Coronary artery (tissue), 2 donors: ENCODE measurements around the gene RAB27A.

Experiments
- DNase-seq: peaks from one replicate; pipeline ENCODE4 v3.0.0-alpha.2; 2017; ENCODE audit warnings: low spot score
- H3K27ac ChIP-seq, 2 donors: fragments of 200-600 bp; sonication (generic); one replicate each; pipeline ENCODE4 v1.5.1; 2016 to 2019
- H3K4me3 ChIP-seq: fragments of 200-600 bp; sonication (generic); 2 replicates; pipeline ENCODE4 v1.5.1; 2016; ENCODE audit warnings: mild to moderate bottlenecking, moderate library complexity
- TF ChIP-seq, protein P1 (sequence below): fragments of 200-600 bp; sonication (generic); IDR thresholded peaks from one replicate; pipeline ENCODE4 v1.5.1; 2019; ENCODE audit warnings: antibody characterized with exemption

Gene RAB27A

DNA sequence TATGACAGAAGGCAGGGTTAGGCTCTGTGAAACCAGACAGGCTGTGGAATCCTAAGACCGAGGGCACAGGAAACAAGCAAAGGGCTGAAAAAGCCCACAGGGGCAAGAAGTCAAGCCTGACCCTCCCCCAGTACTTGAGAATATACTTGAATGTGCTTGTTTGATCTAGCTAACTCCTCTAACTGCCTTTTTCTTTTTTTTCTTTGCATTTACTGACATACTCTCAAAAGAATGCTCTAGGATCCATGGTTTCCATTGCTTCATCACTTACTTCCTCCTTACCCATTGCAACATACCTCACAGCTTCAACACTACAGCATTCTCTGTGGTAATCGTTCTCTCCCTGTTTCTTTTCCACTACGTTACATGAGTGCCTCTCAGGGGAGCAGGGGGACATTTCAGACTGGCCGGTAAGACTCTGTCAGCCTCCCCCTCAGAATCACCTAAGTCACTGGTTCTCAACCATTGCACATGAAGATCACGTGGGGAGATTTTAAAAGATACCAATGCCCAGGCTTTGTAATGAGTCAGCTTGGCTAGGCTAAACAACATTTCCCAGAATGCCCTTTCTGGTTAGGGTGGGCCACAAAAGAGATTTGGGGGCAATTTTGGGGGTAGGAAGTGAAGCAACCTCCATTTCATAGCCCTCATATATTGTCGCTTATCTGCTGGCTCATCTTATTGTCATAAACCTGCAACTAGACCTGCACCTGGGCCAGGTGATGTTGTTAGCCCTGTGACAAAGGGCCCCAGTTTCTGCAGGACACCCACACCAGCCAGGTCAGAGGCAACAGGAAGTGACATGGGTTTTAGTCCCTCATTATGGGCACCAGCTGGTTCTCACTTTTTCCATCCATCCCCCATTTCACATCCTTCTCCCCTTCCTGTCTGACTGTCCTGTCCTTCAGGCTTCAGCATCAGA is 68.3 kb downstream of the RAB27A start:
- H3K4me3 ChIP-seq = no peak overlapping the region
- peak overlapping the region; percentile 30 to 75 for H3K27ac ChIP-seq
- no peak for DNase-seq
- TF ChIP-seq, protein P1, sequence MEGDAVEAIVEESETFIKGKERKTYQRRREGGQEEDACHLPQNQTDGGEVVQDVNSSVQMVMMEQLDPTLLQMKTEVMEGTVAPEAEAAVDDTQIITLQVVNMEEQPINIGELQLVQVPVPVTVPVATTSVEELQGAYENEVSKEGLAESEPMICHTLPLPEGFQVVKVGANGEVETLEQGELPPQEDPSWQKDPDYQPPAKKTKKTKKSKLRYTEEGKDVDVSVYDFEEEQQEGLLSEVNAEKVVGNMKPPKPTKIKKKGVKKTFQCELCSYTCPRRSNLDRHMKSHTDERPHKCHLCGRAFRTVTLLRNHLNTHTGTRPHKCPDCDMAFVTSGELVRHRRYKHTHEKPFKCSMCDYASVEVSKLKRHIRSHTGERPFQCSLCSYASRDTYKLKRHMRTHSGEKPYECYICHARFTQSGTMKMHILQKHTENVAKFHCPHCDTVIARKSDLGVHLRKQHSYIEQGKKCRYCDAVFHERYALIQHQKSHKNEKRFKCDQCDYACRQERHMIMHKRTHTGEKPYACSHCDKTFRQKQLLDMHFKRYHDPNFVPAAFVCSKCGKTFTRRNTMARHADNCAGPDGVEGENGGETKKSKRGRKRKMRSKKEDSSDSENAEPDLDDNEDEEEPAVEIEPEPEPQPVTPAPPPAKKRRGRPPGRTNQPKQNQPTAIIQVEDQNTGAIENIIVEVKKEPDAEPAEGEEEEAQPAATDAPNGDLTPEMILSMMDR = no peak

DNA sequence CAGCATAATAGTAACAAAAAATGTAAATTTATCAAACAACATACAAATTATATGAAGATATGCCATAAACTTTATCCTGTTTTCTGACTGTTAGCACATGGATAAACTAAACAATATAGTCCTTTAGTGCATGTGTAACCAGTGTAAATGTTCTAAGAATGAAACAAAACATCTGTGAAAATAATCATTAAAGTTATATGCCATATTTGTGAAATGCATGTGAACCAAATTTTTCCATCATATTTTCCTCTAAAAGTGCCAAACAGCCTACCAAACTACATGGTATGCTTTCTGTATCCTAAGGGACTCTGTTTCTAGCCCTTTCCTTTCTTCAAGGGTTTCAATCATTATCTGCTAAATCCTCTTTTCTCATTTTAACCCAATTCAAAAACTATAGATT is 69.0 kb downstream of the RAB27A start:
- Histone ChIP-seq H3K27ac (peak overlapping the region; percentile 30 to 75), H3K4me3 (no peak overlapping the region)
- DNase-seq = no peak
- TF ChIP-seq, protein P1 = no peak

DNA sequence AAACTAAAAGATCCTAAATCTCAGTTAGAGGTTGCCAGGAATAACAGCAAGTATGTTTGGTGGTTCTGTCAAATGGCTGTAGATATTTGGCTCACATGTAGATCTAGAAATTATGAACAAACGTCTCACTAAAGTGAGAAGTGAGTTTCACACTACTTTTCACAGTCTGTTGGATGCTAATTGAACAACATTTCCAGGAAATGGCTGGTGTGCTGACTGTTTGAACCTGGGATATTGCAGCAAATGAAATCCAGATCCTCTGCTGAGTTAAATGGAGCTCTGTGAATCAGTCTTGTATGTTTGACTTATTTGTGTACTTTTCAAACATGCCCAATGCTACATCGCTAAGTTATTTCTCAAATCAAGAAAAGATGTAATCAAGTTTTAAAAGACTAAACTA is 71.6 kb downstream of the RAB27A start:
- TF ChIP-seq, protein P1 = no peak
- no peak for DNase-seq
- Histone ChIP-seq H3K27ac (no peak overlapping the region), H3K4me3 (no peak overlapping the region)

DNA sequence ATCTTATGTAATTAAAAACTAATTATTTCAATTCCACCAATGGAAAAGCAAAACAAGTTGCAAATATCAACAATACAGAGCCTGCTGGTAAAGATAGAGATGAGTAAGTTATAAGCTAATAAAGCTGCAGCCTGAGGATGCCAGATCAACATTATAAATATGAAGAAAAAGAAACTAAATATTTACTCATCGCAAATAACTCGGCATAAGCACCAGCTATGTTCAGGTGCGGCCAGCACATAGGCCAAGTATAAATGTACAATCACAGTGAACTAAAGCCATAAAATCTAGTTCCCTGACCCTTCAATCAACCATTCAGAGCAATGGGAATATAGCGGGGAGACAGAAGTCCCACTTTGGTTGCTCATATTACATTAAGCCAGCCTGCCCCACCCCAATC is 85.1 kb downstream of the RAB27A start:
- DNase-seq = no peak
- no peak overlapping the region for H3K27ac ChIP-seq
- TF ChIP-seq, protein P1 = no peak
- no peak overlapping the region for H3K4me3 ChIP-seq

DNA sequence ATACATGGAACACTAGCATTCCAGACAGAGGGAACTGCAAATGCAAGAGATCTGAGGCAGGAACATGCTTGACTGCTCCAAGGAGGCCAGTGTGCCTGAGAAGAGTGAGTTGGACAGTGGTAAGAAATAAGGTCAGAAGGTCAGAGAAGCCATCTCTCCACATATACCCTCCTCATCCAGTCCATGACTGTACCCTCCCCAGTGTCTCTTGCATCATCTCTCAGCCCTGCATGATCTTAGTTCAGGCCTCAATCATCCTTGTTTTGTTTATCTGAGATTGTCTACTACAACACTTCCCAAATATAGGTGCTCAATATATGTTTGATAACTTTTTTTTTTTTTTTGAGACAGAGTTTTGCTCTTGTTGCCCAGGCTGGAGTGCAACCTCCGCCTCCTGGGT is 87.4 kb downstream of the RAB27A start:
- Histone ChIP-seq H3K4me3 (no peak overlapping the region), H3K27ac (no peak overlapping the region)
- TF ChIP-seq, protein P1 = no peak
- DNase-seq = no peak

DNA sequence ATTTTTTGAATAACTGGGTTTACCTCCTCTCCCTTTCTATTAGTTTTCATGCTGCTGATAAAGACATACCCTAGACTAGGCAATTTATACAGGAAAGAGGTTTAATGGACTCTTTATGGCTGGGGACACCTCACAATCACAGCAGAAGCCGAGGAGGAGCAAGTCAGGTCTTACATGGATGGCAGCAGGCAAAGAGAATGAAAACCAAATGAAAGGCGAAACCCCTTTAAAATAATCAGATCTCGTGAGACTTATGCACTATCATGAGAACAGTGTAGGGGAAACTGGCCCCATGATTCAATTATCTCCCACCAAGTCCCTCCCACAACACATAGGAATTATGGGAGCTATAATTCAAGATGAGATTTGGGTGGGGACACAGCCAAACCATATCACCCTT is 90.9 kb downstream of the RAB27A start:
- TF ChIP-seq, protein P1 = no peak
- H3K27ac ChIP-seq = no peak overlapping the region
- no peak for DNase-seq
- H3K4me3 ChIP-seq = no peak overlapping the region

DNA sequence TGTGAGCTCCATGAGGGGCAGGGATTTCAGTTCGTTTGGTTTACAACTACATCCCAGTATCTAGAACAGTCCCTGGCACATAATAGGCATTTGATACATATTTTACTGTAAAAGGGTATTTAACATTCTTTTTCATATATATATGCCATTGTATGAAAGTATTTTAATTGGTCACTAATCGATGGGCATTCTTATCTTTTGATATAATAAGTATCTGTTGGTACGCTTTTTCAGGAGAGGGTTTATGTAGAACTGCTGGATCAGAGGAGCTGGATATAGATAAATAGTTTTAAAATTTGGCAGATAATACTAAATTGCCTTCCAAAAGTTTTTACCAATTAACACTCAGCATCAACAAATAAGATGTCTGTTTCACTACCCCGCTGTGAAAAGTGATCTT is 91.9 kb downstream of the RAB27A start:
- H3K27ac ChIP-seq = peak overlapping the region; percentile 94 to 97
- TF ChIP-seq, protein P1 = no peak
- DNase-seq = no peak
- peak overlapping the region; percentile 91 for H3K4me3 ChIP-seq
